ENCODE results near the gene OIP5.
"Not testable (repeated sequence)": the region's sequence is repeated elsewhere in the genome, so short reads cannot be mapped to it uniquely, and the experiment has no call there.

DNA sequence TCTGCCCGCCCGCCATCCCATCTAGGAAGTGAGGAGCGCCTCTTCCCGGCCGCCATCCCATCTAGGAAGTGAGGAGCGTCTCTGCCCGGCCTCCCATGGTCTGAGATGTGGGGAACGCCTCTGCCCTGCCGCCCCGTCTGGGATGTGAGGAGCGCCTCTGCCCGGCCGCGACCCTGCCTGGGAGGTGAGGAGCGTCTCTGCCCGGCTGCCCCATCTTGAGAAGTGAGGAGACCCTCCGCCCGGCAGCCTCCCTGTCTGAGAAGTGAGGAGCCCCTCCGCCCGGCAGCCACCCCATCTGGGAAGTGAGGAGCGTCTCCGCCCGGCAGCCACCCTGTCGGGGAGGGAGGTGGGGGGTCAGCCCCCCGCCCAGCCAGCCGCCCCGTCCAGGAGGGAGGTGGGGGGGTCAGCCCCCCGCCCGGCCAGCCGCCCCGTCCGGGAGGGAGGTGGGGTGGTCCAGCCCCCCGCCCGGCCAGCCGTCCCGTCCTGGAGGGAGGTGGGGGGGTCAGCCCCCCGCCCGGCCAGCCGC lies 11.5 kb downstream of the OIP5 start:
- TF ChIP-seq, protein P1, sequence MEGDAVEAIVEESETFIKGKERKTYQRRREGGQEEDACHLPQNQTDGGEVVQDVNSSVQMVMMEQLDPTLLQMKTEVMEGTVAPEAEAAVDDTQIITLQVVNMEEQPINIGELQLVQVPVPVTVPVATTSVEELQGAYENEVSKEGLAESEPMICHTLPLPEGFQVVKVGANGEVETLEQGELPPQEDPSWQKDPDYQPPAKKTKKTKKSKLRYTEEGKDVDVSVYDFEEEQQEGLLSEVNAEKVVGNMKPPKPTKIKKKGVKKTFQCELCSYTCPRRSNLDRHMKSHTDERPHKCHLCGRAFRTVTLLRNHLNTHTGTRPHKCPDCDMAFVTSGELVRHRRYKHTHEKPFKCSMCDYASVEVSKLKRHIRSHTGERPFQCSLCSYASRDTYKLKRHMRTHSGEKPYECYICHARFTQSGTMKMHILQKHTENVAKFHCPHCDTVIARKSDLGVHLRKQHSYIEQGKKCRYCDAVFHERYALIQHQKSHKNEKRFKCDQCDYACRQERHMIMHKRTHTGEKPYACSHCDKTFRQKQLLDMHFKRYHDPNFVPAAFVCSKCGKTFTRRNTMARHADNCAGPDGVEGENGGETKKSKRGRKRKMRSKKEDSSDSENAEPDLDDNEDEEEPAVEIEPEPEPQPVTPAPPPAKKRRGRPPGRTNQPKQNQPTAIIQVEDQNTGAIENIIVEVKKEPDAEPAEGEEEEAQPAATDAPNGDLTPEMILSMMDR (IDR thresholded peaks at IDR 0.05; ENCODE audit: poor library complexity), result not testable (repeated sequence)
- TF ChIP-seq EZH2phosphoT487 (IDR thresholded peaks at IDR 0.05; ENCODE audit: low read depth, severe bottlenecking, unreplicated experiment); EZH2 (IDR thresholded peaks at IDR 0.05; ENCODE audit: borderline replicate concordance): not testable (repeated sequence)
